ENCODE results near the gene ABR. TPM values are rescaled to one million over a fixed set of nuclear protein-coding genes. Genes with fewer than 3 reads are reported as not detected.
A peak's percentile ranks its signal among the peaks of the same experiment; 100 is the strongest.
"Not testable (repeated sequence)": the region's sequence is repeated elsewhere in the genome, so short reads cannot be mapped to it uniquely, and the experiment has no call there.

The ABR gene
- total and polyA plus RNA-seq, 4 donors, result 59.7 to 223 (median 142) TPM

- H3K27ac ChIP-seq (ENCODE audit: low read depth, low read length), result no peak overlapping the region
- peaks cover 38% of the 10 kb centered on the region for H3K4me1 ChIP-seq (ENCODE audit: control insufficient read depth, insufficient read depth, low read length)
- H3K4me3 ChIP-seq (ENCODE audit: low read depth, low read length), result no peak overlapping the region
- H3K27me3 ChIP-seq (ENCODE audit: control insufficient read depth, insufficient read depth, low read length), result no peaks in the 10 kb centered on the region
- no peak for DNase-seq (ENCODE audit: low read depth in 4 of 6, low spot score in 6 of 6)
- H3K9me3 ChIP-seq (ENCODE audit: control insufficient read depth, insufficient read depth, low read length), result no peaks in the 10 kb centered on the region
- WGBS (ENCODE audit: insufficient coverage), result 68% methylated on average over 6 of the region's 8 CpGs
- peaks cover 58% of the 10 kb centered on the region for H3K36me3 ChIP-seq (ENCODE audit: control insufficient read depth, insufficient read depth, low read length)
Observed at GRCh38 chr17:1104222-1104621, 75.6 kb downstream of the ABR start.

GRCh38 chr17:1100382-1100781, 79.4 kb downstream of the ABR start:
- no peak for DNase-seq (ENCODE audit: low read depth in 4 of 6, low spot score in 6 of 6)
- H3K4me3 ChIP-seq (ENCODE audit: low read depth, low read length), result no peak overlapping the region
- no peaks in the 10 kb centered on the region for H3K9me3 ChIP-seq (ENCODE audit: control insufficient read depth, insufficient read depth, low read length)
- H3K27ac ChIP-seq (ENCODE audit: low read depth, low read length), result no peak overlapping the region
- peaks cover 24% of the 10 kb centered on the region for H3K4me1 ChIP-seq (ENCODE audit: control insufficient read depth, insufficient read depth, low read length)
- 67% methylated on average over 11 of the region's 11 CpGs for WGBS (ENCODE audit: insufficient coverage)
- H3K36me3 ChIP-seq (ENCODE audit: control insufficient read depth, insufficient read depth, low read length), result peaks cover 69% of the 10 kb centered on the region
- H3K27me3 ChIP-seq (ENCODE audit: control insufficient read depth, insufficient read depth, low read length), result no peaks in the 10 kb centered on the region

GRCh38 chr17:1099242-1099641, 80.5 kb downstream of the ABR start:
- no peak overlapping the region for H3K27ac ChIP-seq (ENCODE audit: low read depth, low read length)
- no peak for DNase-seq (ENCODE audit: low read depth in 4 of 6, low spot score in 6 of 6)
- no peaks in the 10 kb centered on the region for H3K27me3 ChIP-seq (ENCODE audit: control insufficient read depth, insufficient read depth, low read length)
- WGBS (ENCODE audit: insufficient coverage), result 94% methylated on average over 9 of the region's 9 CpGs
- H3K36me3 ChIP-seq (ENCODE audit: control insufficient read depth, insufficient read depth, low read length), result peaks cover 77% of the 10 kb centered on the region
- no peak overlapping the region for H3K4me3 ChIP-seq (ENCODE audit: low read depth, low read length)
- peaks cover 20% of the 10 kb centered on the region for H3K4me1 ChIP-seq (ENCODE audit: control insufficient read depth, insufficient read depth, low read length)
- no peaks in the 10 kb centered on the region for H3K9me3 ChIP-seq (ENCODE audit: control insufficient read depth, insufficient read depth, low read length)

- H3K27me3 ChIP-seq (ENCODE audit: control insufficient read depth, insufficient read depth, low read length); H3K27ac ChIP-seq (ENCODE audit: low read depth, low read length): not testable (repeated sequence)
- WGBS (ENCODE audit: insufficient coverage), result 93% methylated on average over 17 of the region's 19 CpGs
Observed at GRCh38 chr17:1097972-1098744, 81.6 kb downstream of the ABR start.

GRCh38 chr17:1096215-1096614, 83.6 kb downstream of the ABR start:
- Histone ChIP-seq H3K27me3 (ENCODE audit: control insufficient read depth, insufficient read depth, low read length) (no peaks in the 10 kb centered on the region), H3K9me3 (ENCODE audit: control insufficient read depth, insufficient read depth, low read length) (no peaks in the 10 kb centered on the region), H3K4me3 (ENCODE audit: low read depth, low read length) (no peak overlapping the region), H3K36me3 (ENCODE audit: control insufficient read depth, insufficient read depth, low read length) (peaks cover 83% of the 10 kb centered on the region), H3K27ac (ENCODE audit: low read depth, low read length) (no peak overlapping the region), H3K4me1 (ENCODE audit: control insufficient read depth, insufficient read depth, low read length) (peaks cover 9% of the 10 kb centered on the region)
- no peak for DNase-seq (ENCODE audit: low read depth in 4 of 6, low spot score in 6 of 6)
- WGBS (ENCODE audit: insufficient coverage), result 71% methylated on average over 3 of the region's 9 CpGs

More at GRCh38 chr17:1097972-1098744, 81.6 kb downstream of the ABR start:
- DNase-seq (ENCODE audit: low read depth in 4 of 6, low spot score in 6 of 6); H3K4me1 ChIP-seq (ENCODE audit: control insufficient read depth, insufficient read depth, low read length); H3K9me3 ChIP-seq (ENCODE audit: control insufficient read depth, insufficient read depth, low read length); H3K4me3 ChIP-seq (ENCODE audit: low read depth, low read length): not testable (repeated sequence)
- peaks cover 77% of the 10 kb centered on the region for H3K36me3 ChIP-seq (ENCODE audit: control insufficient read depth, insufficient read depth, low read length)

GRCh38 chr17:1095853-1096173, 84.0 kb downstream of the ABR start:
- Histone ChIP-seq H3K27ac (ENCODE audit: low read depth, low read length) (peak overlapping the region; percentile 33), H3K4me3 (ENCODE audit: low read depth, low read length) (no peak overlapping the region), H3K9me3 (ENCODE audit: control insufficient read depth, insufficient read depth, low read length) (no peaks in the 10 kb centered on the region), H3K27me3 (ENCODE audit: control insufficient read depth, insufficient read depth, low read length) (no peaks in the 10 kb centered on the region), H3K4me1 (ENCODE audit: control insufficient read depth, insufficient read depth, low read length) (peaks cover 13% of the 10 kb centered on the region), H3K36me3 (ENCODE audit: control insufficient read depth, insufficient read depth, low read length) (peaks cover 87% of the 10 kb centered on the region)
- DNase-seq (ENCODE audit: low read depth in 4 of 6, low spot score in 6 of 6), result no peak
- 76% methylated on average over 8 of the region's 8 CpGs for WGBS (ENCODE audit: insufficient coverage)

- Histone ChIP-seq H3K4me3 (ENCODE audit: low read depth, low read length) (no peak overlapping the region), H3K27me3 (ENCODE audit: control insufficient read depth, insufficient read depth, low read length) (no peaks in the 10 kb centered on the region), H3K4me1 (ENCODE audit: control insufficient read depth, insufficient read depth, low read length) (peaks cover 18% of the 10 kb centered on the region), H3K9me3 (ENCODE audit: control insufficient read depth, insufficient read depth, low read length) (no peaks in the 10 kb centered on the region), H3K36me3 (ENCODE audit: control insufficient read depth, insufficient read depth, low read length) (peaks cover 87% of the 10 kb centered on the region), H3K27ac (ENCODE audit: low read depth, low read length) (peak overlapping the region; percentile 33)
- DNase-seq (ENCODE audit: low read depth in 4 of 6, low spot score in 6 of 6), result no peak
- WGBS (ENCODE audit: insufficient coverage), result 82% methylated on average over 28 of the region's 31 CpGs
Observed at GRCh38 chr17:1095090-1095852, 84.5 kb downstream of the ABR start.

- no peaks in the 10 kb centered on the region for H3K9me3 ChIP-seq (ENCODE audit: control insufficient read depth, insufficient read depth, low read length)
- no peak overlapping the region for H3K27ac ChIP-seq (ENCODE audit: low read depth, low read length)
- WGBS (ENCODE audit: insufficient coverage), result 97% methylated on average over 6 of the region's 6 CpGs
- H3K4me1 ChIP-seq (ENCODE audit: control insufficient read depth, insufficient read depth, low read length), result peaks cover 24% of the 10 kb centered on the region
- no peak for DNase-seq (ENCODE audit: low read depth in 4 of 6, low spot score in 6 of 6)
- H3K27me3 ChIP-seq (ENCODE audit: control insufficient read depth, insufficient read depth, low read length), result no peaks in the 10 kb centered on the region
- H3K4me3 ChIP-seq (ENCODE audit: low read depth, low read length), result no peak overlapping the region
- H3K36me3 ChIP-seq (ENCODE audit: control insufficient read depth, insufficient read depth, low read length), result peaks cover 87% of the 10 kb centered on the region
Observed at GRCh38 chr17:1094591-1094990, 85.2 kb downstream of the ABR start.

- peaks cover 85% of the 10 kb centered on the region for H3K36me3 ChIP-seq (ENCODE audit: control insufficient read depth, insufficient read depth, low read length)
- 78% methylated on average over 11 of the region's 14 CpGs for WGBS (ENCODE audit: insufficient coverage)
- H3K27ac ChIP-seq (ENCODE audit: low read depth, low read length), result no peak overlapping the region
- peaks cover 38% of the 10 kb centered on the region for H3K4me1 ChIP-seq (ENCODE audit: control insufficient read depth, insufficient read depth, low read length)
- H3K27me3 ChIP-seq (ENCODE audit: control insufficient read depth, insufficient read depth, low read length), result no peaks in the 10 kb centered on the region
- no peak for DNase-seq (ENCODE audit: low read depth in 4 of 6, low spot score in 6 of 6)
- H3K4me3 ChIP-seq (ENCODE audit: low read depth, low read length), result no peak overlapping the region
- H3K9me3 ChIP-seq (ENCODE audit: control insufficient read depth, insufficient read depth, low read length), result no peaks in the 10 kb centered on the region
Observed at GRCh38 chr17:1091900-1092299, 87.9 kb downstream of the ABR start.

GRCh38 chr17:1091190-1091534, 88.6 kb downstream of the ABR start:
- no peak overlapping the region for H3K27ac ChIP-seq (ENCODE audit: low read depth, low read length)

More at GRCh38 chr17:1091190-1091534, 88.6 kb downstream of the ABR start:
- peaks cover 78% of the 10 kb centered on the region for H3K36me3 ChIP-seq (ENCODE audit: control insufficient read depth, insufficient read depth, low read length)
- WGBS (ENCODE audit: insufficient coverage), result 82% methylated on average over 1 of the region's 8 CpGs
- H3K9me3 ChIP-seq (ENCODE audit: control insufficient read depth, insufficient read depth, low read length), result no peaks in the 10 kb centered on the region
- no peak for DNase-seq (ENCODE audit: low read depth in 4 of 6, low spot score in 6 of 6)
- no peaks in the 10 kb centered on the region for H3K27me3 ChIP-seq (ENCODE audit: control insufficient read depth, insufficient read depth, low read length)
- no peak overlapping the region for H3K4me3 ChIP-seq (ENCODE audit: low read depth, low read length)
- peaks cover 40% of the 10 kb centered on the region for H3K4me1 ChIP-seq (ENCODE audit: control insufficient read depth, insufficient read depth, low read length)

Data from spinal cord (tissue), 10 donors.